Measurements from ENCODE around the gene COQ10A. TPM values are rescaled to one million over a fixed set of nuclear protein-coding genes. Genes with fewer than 3 reads are reported as not detected.
A peak's percentile ranks its signal among the peaks of the same experiment; 100 is the strongest.

The COQ10A gene
- total and polyA plus RNA-seq, 9 of the 15 experiments (the other 6 are each of a cell fraction or from before 2014, with no cell fraction given) = 3.1 to 26.4 (median 12.7) TPM

- TF ChIP-seq GTF3C2 (IDR thresholded peaks at IDR 0.05; ENCODE audit: borderline replicate concordance, extremely low read depth, insufficient read length) (no peak), BACH1 (tag; IDR thresholded peaks at IDR 0.05) (no peak), SLC30A9 (CRISPR knock-in tag; IDR thresholded peaks at IDR 0.05) (no peak), GTF2A2 (tag; IDR thresholded peaks at IDR 0.05) (no peak), KAT7 (CRISPR knock-in tag; IDR thresholded peaks at IDR 0.05; ENCODE audit: borderline replicate concordance) (no peak), FUS (optimal IDR thresholded peaks at IDR 0.05; ENCODE audit: low read depth, low read length) (no peak), ARNT (IDR thresholded peaks at IDR 0.05) (peak; percentile 47 to 51; a peak in 1 of 4 replicates), JUND (IDR thresholded peaks at IDR 0.05; ENCODE audit: borderline replicate concordance, low read depth, low read length) (peak; percentile 59), JUND (tag; IDR thresholded peaks at IDR 0.05; ENCODE audit: borderline replicate concordance, low read depth, low read length) (peak; percentile 46; the same call in 2 of the 3 replicates), CEBPB (tag; IDR thresholded peaks at IDR 0.05) (no peak), SMAD3 (CRISPR knock-in tag; conservative IDR thresholded peaks at IDR 0.05) (0 out of 2 replicates have a peak, but pooled peaks have one; percentile 49), ZNF165 (CRISPR knock-in tag; IDR thresholded peaks at IDR 0.05; ENCODE audit: borderline replicate concordance) (no peak), MXI1 (IDR thresholded peaks at IDR 0.05; ENCODE audit: low read depth, low read length) (no peak), POLR3G (IDR thresholded peaks at IDR 0.05; ENCODE audit: extremely low read depth, insufficient read length, insufficient replicate concordance) (no peak), PRDM10 (IDR thresholded peaks at IDR 0.05; ENCODE audit: partially characterized antibody) (peak; percentile 73), HNRNPLL (IDR thresholded peaks at IDR 0.05; ENCODE audit: low read depth, low read length, poor library complexity, severe bottlenecking) (peak; percentile 46), RFX1 (IDR thresholded peaks at IDR 0.05) (no peak), SMARCA4 (IDR thresholded peaks at IDR 0.05) (peak; percentile 83), TEAD2 (tag; IDR thresholded peaks at IDR 0.05) (no peak), POLR2B (IDR thresholded peaks at IDR 0.05; ENCODE audit: low read depth, partially characterized antibody) (no peak), MAFF (IDR thresholded peaks at IDR 0.05; ENCODE audit: low read length) (no peak), E2F5 (CRISPR knock-in tag; IDR thresholded peaks at IDR 0.05) (no peak)
Measured at GRCh38 chr12:56300644-56301464, 34.1 kb downstream of the COQ10A start (continued).

Data from K562 (cell line).